Measurements from ENCODE around the gene UGT2B28.
"Not testable (repeated sequence)": the region's sequence is repeated elsewhere in the genome, so short reads cannot be mapped to it uniquely, and the experiment has no call there.

DNA sequence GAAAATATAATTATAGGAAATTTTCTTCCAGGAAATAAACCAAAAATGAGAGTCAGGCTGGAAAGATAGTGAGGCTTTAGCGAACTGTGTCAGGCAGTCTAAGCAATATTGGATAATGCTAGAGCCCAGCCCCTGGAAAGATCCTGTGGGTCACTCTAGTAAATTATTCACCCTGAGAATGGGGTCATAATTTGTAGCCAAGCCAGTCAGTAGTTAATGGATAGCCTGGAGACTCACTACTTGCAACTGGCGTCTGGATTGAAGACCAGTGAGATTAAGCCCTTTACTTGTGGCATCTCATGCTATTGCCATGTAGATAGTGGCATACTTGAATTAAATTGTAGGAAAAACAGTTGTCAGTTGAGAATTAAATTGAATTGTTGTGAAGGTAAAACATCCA, 51.0 kb downstream of the UGT2B28 start:
- TF ChIP-seq CTCF (conservative IDR thresholded peaks at IDR 0.05); ZFX (IDR thresholded peaks at IDR 0.05): not testable (repeated sequence)
